NCI-H2029 treated with DMSO at 0.1 percent for 48 hours (cell line): ENCODE measurements around the gene SIM1.

Experiments
- DNase-seq: peaks from one replicate; lab custom pipeline; 2025; lab: John Stamatoyannopoulos, UW

SIM1 gene

GRCh38 chr6:100472674-100473073 lies 8.0 kb upstream of the SIM1 start:
- no peak for DNase-seq

DNA sequence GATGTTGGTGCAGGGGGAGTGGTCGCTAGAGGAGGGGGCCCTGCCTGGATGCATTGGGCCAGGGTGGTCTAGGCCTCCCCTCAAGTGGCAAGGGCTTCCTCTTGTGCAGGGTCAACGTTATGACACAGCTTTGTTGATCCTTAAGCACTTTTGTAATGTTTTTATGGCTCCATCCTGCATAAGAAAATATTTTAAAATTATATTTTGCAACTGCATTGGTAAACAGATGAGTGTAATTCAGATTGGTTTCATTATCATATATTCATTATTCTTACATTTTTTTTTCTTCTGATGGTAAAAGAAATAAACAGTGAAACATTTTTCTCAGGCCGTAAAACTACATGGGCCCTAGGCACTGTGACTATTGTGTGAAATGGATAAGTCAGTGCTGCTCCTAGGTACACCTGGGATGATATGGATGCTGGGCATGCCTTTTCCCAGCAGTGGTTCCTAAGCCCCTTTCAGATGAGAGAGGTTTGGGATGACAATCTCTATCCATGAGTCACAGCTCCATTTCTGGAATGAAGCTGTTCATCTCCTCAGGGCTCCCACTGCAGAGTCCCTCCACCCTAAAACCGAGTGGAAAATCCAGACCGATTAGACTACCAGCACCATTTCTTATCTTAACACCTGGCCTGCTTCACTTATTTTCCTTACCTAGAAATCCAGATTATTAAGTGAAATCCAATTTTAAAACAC lies 5.8 kb upstream of the SIM1 start:
- DNase-seq, result no peak

DNA sequence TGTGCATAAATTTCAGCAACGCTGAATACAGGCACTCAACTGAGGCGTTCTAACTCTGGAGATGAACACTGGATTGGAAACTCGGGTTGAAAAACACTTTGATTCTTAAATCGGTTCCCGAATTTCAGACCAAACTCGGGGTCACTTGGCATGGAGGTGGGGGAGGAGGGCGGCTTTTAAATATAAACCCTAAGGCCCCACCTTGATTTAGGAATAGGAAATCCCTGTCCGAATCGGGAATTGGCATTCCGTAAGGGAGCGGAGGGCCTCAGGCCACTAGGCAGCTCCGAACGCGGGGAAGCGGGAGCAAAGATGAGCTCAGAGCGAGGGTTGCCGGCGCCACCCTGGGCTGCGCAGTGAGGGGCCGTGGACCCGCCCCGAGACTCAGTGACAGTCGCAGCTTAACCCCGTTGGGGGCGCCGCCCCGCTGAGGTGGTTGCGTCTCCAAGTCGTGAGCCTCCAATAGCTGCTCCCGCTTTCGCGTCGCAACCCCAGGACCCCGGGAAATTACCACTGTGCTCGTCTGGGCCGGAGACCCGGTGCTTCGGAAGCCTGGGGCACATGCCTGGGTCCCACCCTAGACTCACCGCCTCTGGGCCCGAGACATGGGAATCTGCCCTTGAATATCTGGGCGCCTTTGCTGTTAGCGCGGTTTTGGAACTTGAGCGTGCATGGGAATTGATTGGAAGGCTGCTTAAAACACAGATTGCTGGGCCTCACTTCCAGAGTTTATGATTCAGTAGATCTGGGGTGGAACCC lies 4.6 kb upstream of the SIM1 start:
- no peak for DNase-seq

- no peak for DNase-seq
Measured at GRCh38 chr6:100468016-100468622, 3.4 kb upstream of the SIM1 start.

DNA sequence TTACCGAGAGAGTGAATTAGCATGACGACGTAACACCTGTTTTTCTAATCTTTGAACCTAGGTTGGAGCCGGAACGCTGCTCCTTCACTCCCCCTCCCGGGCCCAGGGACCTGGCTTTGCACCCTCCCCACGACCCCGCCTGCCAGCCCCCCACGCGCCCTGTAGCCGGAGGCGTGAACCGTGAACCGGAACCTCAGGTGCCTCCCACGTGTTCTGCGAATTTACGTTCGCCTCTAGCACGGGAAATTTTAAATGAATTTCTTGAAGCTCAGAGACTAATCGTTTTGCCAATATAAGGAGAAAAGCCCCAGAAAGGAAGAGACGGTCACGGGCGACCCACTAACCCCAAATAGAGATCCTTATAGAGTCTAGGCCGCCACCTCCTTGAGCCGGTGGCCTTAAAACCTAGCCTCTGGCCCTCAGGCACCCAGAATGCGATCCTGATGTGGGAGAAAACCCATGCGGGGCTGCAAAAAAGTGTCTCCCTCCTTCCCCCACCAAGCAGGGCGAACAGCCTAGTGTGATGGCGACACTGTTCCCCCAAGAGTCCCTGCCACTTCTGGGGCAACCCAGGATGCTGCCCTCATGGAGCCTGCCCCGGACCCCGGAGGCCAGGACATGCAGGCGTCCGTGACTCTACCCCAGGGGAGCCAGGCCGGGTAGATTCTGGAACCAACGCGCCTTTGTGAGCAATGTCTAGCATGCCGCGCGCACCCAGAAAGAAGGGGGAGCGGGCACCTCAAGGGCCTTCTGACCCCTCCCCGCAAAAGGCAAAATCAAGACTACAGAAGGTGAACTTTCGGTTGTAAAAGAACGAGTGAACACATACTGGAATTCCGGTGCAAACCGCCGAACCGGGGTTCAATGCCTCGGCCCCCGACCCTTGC lies 2.7 kb upstream of the SIM1 start:
- no peak for DNase-seq

- no peak for DNase-seq
Measured at GRCh38 chr6:100466410-100467128, 1.8 kb upstream of the SIM1 start.

DNA sequence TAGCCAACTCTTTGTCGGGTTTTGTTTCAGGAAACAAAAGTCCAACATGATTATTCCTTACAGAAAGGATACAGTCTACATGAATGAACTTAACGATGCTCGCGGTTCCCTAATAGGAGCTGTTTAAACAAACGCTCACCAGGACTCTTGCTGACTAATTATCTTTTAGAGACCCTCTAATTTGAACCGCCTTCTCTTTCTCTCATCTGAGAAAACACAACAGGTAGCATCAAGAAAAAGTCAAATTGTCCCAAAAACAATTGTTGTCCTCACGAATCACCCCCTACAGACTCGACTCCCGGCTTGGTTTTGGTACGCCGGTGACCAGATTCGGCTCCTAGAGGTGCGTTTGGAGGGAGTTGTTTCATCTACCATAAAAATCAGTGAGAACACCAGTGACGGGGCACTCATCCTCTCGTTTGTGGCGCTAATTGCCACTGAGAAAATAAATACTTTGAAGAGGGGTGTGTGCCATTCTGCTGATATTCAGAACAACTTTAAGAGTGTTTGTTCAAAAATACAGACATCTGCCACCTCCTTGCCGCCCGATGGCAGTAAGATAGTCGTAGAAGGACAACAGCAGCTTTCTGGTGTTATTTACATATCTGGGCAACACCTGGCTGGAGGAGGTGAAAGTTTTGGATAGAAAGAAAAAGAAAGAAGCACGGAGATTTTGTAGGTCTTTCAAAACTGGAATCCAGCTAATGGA lies 1.1 kb upstream of the SIM1 start:
- DNase-seq, result no peak

DNA sequence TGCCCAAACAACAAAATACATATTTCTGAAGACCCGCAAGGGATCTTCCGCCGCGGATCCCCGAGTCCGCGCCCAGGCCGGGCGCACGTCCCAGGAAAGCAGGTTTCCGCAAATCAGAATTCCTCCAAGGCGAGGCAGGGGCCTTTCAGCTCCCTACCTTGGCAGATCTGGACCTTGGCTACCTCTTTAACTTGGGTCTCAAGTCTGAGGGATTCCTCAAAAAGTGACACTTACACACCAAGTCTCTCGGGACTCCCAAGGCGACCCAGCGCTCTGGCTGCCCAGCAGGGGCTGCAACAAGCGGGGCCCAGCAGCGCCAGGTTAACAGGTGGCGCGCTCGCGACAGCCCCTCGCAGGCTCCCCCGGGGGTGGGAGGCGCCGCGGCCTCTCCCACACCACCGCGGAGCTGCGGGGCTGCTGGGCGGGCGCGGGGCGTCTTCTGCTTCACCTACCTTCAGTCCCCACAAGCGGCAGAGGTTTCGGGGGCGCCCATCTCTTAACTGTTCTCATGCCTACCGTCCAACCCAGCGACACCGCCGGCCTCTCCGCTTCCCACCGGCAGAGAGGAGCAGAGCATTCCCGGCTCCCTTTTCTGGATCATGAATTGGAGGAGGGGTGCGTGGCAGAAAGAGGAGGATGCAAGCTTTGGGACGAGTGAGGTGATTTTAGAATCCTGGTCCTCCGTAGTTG lies 414 bp downstream of the SIM1 start:
- DNase-seq, result no peak

DNA sequence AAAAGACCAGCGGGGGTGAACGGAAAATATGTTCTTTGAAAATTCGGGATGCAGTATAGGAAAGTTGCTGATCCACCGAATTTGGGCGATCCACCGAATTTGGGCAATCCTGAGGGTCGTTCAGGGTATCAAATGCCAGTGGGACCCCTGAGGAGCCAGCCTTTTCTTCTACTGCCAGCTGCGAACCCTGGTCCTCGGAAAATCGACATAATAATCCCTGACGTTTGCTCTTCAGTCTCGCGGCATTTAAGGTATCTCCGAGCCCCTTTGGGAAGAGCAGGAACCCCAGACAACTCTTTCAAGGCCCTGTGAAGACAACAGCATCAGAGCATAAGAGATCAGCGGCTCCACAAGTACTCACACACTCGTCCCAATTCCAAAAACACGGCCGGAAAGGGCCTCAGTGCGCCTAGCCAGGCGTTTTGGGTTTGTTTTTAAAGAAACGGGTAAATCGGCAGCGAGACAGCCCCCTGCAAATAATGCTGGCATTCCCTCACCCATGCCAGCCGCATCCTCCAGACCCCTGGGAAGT lies 1.0 kb downstream of the SIM1 start:
- no peak for DNase-seq

GRCh38 chr6:100462706-100463629 lies 1.8 kb downstream of the SIM1 start:
- no peak for DNase-seq

DNA sequence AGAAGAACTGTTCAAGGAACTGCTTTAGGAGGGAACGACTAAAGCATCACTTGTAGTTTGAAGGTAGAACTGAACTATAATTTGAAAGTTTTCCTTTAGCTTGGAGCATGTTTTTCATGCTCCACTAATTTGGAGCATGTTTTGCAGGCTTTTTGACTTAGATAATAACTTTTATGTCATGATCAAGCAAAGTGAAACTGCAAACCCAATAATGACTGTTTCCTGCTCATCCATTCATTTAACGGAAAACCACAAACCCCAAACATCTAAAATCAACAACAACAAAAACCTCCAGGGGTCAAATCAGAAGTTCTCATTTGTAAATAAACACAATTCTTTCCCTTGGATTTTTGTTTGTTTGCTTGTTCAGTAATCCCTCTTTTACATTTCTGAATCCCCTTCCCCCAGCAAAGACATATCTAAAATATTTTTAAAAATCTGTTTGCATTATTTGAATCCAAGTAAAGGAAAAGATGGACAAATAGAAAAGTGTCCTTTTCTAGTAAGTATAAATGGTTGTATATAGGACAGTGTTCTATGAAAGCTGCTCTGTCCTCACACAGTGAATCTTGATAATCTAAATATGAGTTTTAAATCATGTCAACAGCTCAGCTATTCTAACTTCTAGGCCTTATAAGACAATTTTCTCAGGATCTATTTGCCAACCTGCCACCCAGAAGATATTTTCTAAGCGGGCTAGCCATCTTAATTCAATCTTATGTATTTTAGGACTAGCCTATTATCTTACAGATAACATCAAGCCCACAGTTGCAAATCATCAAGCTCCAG lies 2.6 kb downstream of the SIM1 start:
- no peak for DNase-seq

DNA sequence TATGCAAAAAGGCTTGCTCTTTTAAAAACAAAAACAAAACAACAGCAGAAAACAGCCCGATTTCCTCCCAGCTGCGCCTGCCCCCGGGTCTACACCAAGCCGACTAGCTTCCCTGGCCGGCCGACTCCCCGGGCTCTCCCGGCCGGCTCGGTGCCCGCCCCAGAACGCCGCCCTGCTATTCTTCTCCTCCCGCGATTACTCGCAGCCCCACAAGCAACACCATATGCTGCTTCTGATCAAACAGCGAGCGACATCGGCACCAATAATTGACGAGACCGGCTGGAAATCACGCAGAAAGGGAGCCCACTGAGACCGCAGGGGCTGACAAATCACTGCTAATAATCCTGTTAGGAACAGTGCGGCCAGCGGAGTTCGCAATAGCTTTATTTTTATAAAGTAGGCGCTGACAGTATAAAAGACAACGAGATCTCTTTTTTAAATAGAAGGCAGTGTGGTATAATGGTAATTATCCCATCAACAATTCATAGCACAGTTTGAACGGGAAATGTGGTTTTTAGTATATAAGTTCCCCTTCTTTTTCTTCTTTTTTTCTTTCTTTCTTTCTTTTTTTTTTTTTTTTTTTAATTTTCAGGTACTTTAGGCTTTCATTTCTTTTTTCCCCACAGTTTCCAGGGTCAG lies 3.3 kb downstream of the SIM1 start:
- DNase-seq, result no peak

DNA sequence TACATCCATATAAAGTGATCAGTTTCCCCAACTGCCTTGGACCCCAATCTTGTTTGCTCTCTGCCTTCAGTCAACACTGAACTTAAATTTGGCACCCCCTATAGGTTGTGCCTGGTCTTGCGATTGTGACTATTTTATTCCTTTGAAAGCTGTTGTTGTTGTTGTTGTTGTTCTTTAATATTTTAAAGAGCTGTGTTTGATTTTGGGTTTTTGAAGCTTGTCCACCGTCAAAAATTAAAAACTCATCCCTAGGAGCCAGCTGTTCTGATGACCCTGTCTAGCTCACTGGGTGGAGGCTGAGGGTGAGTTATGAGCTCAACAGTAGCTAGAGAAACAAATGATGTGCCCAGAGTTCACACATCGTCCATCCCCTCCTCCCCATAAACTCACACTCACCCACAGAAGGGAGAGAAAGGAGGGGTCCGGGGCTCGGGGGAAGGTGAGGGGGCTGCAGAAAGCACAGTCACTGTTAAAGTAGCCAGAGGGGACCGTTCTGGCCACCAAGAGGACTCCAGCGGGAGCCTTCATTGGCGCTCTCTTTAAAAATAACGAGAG lies 4.0 kb downstream of the SIM1 start:
- no peak for DNase-seq

DNA sequence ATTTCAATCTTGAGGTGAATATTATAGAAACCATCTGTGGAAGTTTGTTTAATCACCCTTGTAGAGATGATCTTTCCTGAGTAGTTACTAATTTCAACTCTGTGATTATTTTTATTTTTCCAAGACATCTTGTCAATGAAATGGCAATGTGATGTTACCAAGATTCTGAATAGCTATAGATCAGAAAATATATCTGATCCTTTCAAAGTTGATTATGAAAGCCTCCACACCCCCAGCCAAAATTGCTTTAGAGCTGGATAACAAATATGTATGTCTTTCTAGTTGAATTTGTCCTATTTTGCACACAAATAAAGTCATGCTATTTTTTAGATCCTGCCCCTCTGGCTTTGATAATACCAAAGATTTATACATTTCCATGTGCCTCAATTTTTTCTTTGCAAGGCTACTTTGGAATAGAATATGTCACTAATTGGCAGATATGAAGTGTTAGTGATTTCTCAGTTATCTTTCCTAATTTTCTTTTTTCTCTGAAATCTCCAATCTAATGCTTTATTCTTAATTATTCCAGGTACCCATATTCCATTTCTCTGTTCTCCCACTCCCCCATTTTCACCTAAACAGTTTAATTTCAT lies 5.0 kb downstream of the SIM1 start:
- no peak for DNase-seq

DNA sequence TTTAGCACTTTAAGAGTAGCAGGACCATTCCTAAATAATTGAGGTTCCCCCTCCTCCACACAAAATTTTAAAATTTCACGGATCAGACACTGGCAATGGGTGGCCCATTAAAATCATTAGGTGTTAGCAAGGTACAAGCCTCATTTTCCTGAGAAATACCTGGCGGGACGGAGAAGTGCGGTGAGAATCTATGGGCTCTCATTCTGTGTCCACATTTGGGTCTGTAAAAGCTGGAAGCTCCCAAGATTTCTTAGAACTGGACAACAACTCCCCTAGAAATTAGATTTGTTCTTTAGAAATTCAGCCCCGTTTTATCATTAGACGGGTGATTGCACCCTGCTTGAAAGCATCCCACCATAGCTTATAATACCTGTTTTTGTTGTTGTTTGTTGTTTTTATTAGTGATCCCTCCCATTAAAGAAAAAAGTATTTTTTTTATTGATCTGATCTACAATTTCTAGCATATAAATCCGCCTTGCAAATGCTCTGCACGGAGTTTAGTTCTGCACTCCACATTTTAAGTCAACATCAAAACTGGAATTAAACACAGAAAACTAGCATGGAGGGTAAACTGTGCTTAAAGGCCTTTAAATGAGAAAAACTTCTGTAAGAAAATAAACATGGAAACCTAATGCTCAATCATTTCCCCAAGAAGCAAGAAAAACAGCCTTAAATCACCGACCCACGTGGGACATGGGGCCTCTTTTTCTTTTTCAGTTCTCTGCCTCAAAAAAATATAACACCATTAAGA lies 5.7 kb downstream of the SIM1 start:
- DNase-seq, result no peak

- no peak for DNase-seq
Measured at GRCh38 chr6:100457311-100457990, 7.3 kb downstream of the SIM1 start.
